Activated CD4-positive, alpha-beta T cell treated with anti-CD3 and anti-CD28 coated beads, Interleukin-2, amount 10 ng/mL, durations not matched to agents 24 days and 14 days (primary cell): ENCODE data around the gene OSBPL1A. TPM values are rescaled to one million over a fixed set of nuclear protein-coding genes. Genes with fewer than 3 reads are reported as not detected.
"Not testable (repeated sequence)": the region's sequence is repeated elsewhere in the genome, so short reads cannot be mapped to it uniquely, and the experiment has no call there.

Experiments used
- DNase-seq: peaks from one replicate; pipeline ENCODE4 v3.0.0; 2022
- H3K27ac Mint-ChIP-seq: one replicate; pipeline ENCODE4 v1.8.0; 2022; ENCODE audit warnings: mild to moderate bottlenecking, mixed read lengths
- H3K27me3 Mint-ChIP-seq: one replicate; pipeline ENCODE4 v1.8.0; 2022; ENCODE audit warnings: mixed read lengths
- H3K36me3 Mint-ChIP-seq: one replicate; pipeline ENCODE4 v1.8.0; 2022; ENCODE audit warnings: low read depth, mild to moderate bottlenecking, mixed read lengths
- H3K4me1 Mint-ChIP-seq: one replicate; pipeline ENCODE4 v1.8.0; 2021; ENCODE audit warnings: mixed read lengths
- H3K4me3 Mint-ChIP-seq: one replicate; pipeline ENCODE4 v1.8.0; 2022; ENCODE audit warnings: mild to moderate bottlenecking, moderate library complexity, mixed read lengths
- H3K9me3 Mint-ChIP-seq: one replicate; pipeline ENCODE4 v1.8.0; 2021; ENCODE audit warnings: mixed read lengths
- intact Hi-C: fragments of 100-400 bp; cut with micrococcal nuclease; formaldehyde crosslinking; loops from one replicate; pipeline ENCODE4 v1.15.1; 2023
- total RNA-seq: library from RNA; stranded (reverse); gene quantifications from 2 replicates; pipeline ENCODE4 v1.2.3, GENCODE V29; 2022

OSBPL1A gene
- total RNA-seq, 1 donor from 2014 or later, result 3.5 TPM

- Mint-ChIP-seq H3K4me3 (no peak overlapping the region), H3K36me3 (no peaks in the 10 kb centered on the region), H3K9me3 (no peaks in the 10 kb centered on the region), H3K27me3 (peaks cover 4% of the 10 kb centered on the region), H3K27ac (no peak overlapping the region), H3K4me1 (no peaks in the 10 kb centered on the region)
- intact Hi-C loops, result no loop called here
- no peak for DNase-seq
Observed at GRCh38 chr18:24386681-24387080, 10.9 kb downstream of the OSBPL1A start.

- no peaks in the 10 kb centered on the region for H3K27me3 Mint-ChIP-seq
- no peak for DNase-seq
- H3K4me3 Mint-ChIP-seq, result no peak overlapping the region
- peaks cover 9% of the 10 kb centered on the region for H3K4me1 Mint-ChIP-seq
- no peaks in the 10 kb centered on the region for H3K9me3 Mint-ChIP-seq
- peak overlapping the region; percentile 23 for H3K27ac Mint-ChIP-seq
- H3K36me3 Mint-ChIP-seq, result no peaks in the 10 kb centered on the region
- intact Hi-C loops, result no loop called here
Observed at GRCh38 chr18:24381126-24381525, 16.5 kb downstream of the OSBPL1A start.

- H3K4me1 Mint-ChIP-seq, result peaks cover 10% of the 10 kb centered on the region
- intact Hi-C loops, result no loop called here
- no peaks in the 10 kb centered on the region for H3K27me3 Mint-ChIP-seq
- no peak for DNase-seq
- no peaks in the 10 kb centered on the region for H3K9me3 Mint-ChIP-seq
- no peak overlapping the region for H3K4me3 Mint-ChIP-seq
- no peaks in the 10 kb centered on the region for H3K36me3 Mint-ChIP-seq
- H3K27ac Mint-ChIP-seq, result no peak overlapping the region
Observed at GRCh38 chr18:24380163-24380747, 17.4 kb downstream of the OSBPL1A start.

GRCh38 chr18:24378598-24378997 is 19.0 kb downstream of the OSBPL1A start:
- intact Hi-C loops, result no loop called here
- Mint-ChIP-seq H3K36me3 (peaks cover 1% of the 10 kb centered on the region), H3K4me3 (no peak overlapping the region), H3K9me3 (no peaks in the 10 kb centered on the region), H3K27me3 (peaks cover 3% of the 10 kb centered on the region), H3K27ac (no peak overlapping the region), H3K4me1 (peaks cover 10% of the 10 kb centered on the region)
- DNase-seq, result no peak

GRCh38 chr18:24376531-24376930 is 21.1 kb downstream of the OSBPL1A start:
- peaks cover 14% of the 10 kb centered on the region for H3K4me1 Mint-ChIP-seq
- H3K4me3 Mint-ChIP-seq, H3K27me3 Mint-ChIP-seq, DNase-seq, H3K27ac Mint-ChIP-seq, intact Hi-C loops, H3K36me3 Mint-ChIP-seq, H3K9me3 Mint-ChIP-seq: not testable (repeated sequence)

- intact Hi-C loops, result no loop called here
Observed at GRCh38 chr18:24373328-24373727, 24.3 kb downstream of the OSBPL1A start.

GRCh38 chr18:24372279-24372872 is 25.2 kb downstream of the OSBPL1A start:
- intact Hi-C loops, result no loop called here
- Mint-ChIP-seq H3K27me3 (peaks cover 3% of the 10 kb centered on the region), H3K27ac (no peak overlapping the region), H3K4me3 (no peak overlapping the region), H3K4me1 (peaks cover 34% of the 10 kb centered on the region), H3K36me3 (peaks cover 9% of the 10 kb centered on the region), H3K9me3 (peaks cover 9% of the 10 kb centered on the region)
- DNase-seq, result no peak

More at GRCh38 chr18:24373328-24373727, 24.3 kb downstream of the OSBPL1A start:
- Mint-ChIP-seq H3K4me3 (no peak overlapping the region), H3K27me3 (peaks cover 3% of the 10 kb centered on the region), H3K36me3 (peaks cover 9% of the 10 kb centered on the region), H3K27ac (no peak overlapping the region), H3K4me1 (peaks cover 33% of the 10 kb centered on the region), H3K9me3 (peaks cover 9% of the 10 kb centered on the region)
- no peak for DNase-seq

- intact Hi-C loops, result no loop called here
- peaks cover 3% of the 10 kb centered on the region for H3K27me3 Mint-ChIP-seq
- peaks cover 9% of the 10 kb centered on the region for H3K9me3 Mint-ChIP-seq
- H3K36me3 Mint-ChIP-seq, result peaks cover 11% of the 10 kb centered on the region
- H3K27ac Mint-ChIP-seq, result peak overlapping the region; percentile 31
- H3K4me3 Mint-ChIP-seq, result no peak overlapping the region
- DNase-seq, result no peak
- peaks cover 37% of the 10 kb centered on the region for H3K4me1 Mint-ChIP-seq
Observed at GRCh38 chr18:24370120-24370519, 27.5 kb downstream of the OSBPL1A start.

- no peak for DNase-seq
- Mint-ChIP-seq H3K36me3 (peaks cover 9% of the 10 kb centered on the region), H3K4me1 (peaks cover 37% of the 10 kb centered on the region), H3K9me3 (peaks cover 9% of the 10 kb centered on the region), H3K27me3 (no peaks in the 10 kb centered on the region), H3K27ac (peak overlapping the region; percentile 75), H3K4me3 (peak overlapping the region; percentile 49)
- intact Hi-C loops, result loop anchor here (1.0 to 2.0 kb wide), 3 partner anchors 28 to 355 kb away; partner anchors contain the start of genes OSBPL1A and TTC39C
Observed at GRCh38 chr18:24369426-24369825, 28.2 kb downstream of the OSBPL1A start.

GRCh38 chr18:24368749-24369148 is 28.9 kb downstream of the OSBPL1A start:
- no peaks in the 10 kb centered on the region for H3K27me3 Mint-ChIP-seq
- peaks cover 9% of the 10 kb centered on the region for H3K36me3 Mint-ChIP-seq
- H3K4me1 Mint-ChIP-seq, result peaks cover 39% of the 10 kb centered on the region
- DNase-seq, result peak; percentile 78
- intact Hi-C loops, result loop anchor here (1.0 to 2.0 kb wide), 4 partner anchors 29 to 354 kb away; partner anchors contain the start of genes OSBPL1A and TTC39C
- peak overlapping the region; percentile 28 for H3K4me3 Mint-ChIP-seq
- H3K9me3 Mint-ChIP-seq, result peaks cover 9% of the 10 kb centered on the region
- peak overlapping the region; percentile 75 for H3K27ac Mint-ChIP-seq

GRCh38 chr18:24366328-24366727 is 31.3 kb downstream of the OSBPL1A start:
- no peaks in the 10 kb centered on the region for H3K27me3 Mint-ChIP-seq
- peaks cover 5% of the 10 kb centered on the region for H3K9me3 Mint-ChIP-seq
- no peak for DNase-seq
- no peak overlapping the region for H3K27ac Mint-ChIP-seq
- H3K4me3 Mint-ChIP-seq, result no peak overlapping the region
- H3K36me3 Mint-ChIP-seq, result peaks cover 4% of the 10 kb centered on the region
- H3K4me1 Mint-ChIP-seq, result peaks cover 33% of the 10 kb centered on the region
- intact Hi-C loops, result no loop called here

- peaks cover 22% of the 10 kb centered on the region for H3K4me1 Mint-ChIP-seq
- H3K27ac Mint-ChIP-seq, result no peak overlapping the region
- DNase-seq, result no peak
- no peaks in the 10 kb centered on the region for H3K27me3 Mint-ChIP-seq
- H3K4me3 Mint-ChIP-seq, result no peak overlapping the region
- intact Hi-C loops, result no loop called here
- no peaks in the 10 kb centered on the region for H3K9me3 Mint-ChIP-seq
- peaks cover 2% of the 10 kb centered on the region for H3K36me3 Mint-ChIP-seq
Observed at GRCh38 chr18:24364177-24364576, 33.4 kb downstream of the OSBPL1A start.

- peaks cover 2% of the 10 kb centered on the region for H3K36me3 Mint-ChIP-seq
- H3K4me3 Mint-ChIP-seq, result no peak overlapping the region
- intact Hi-C loops, result no loop called here
- no peak overlapping the region for H3K27ac Mint-ChIP-seq
- no peak for DNase-seq
- no peaks in the 10 kb centered on the region for H3K27me3 Mint-ChIP-seq
- no peaks in the 10 kb centered on the region for H3K9me3 Mint-ChIP-seq
- peaks cover 13% of the 10 kb centered on the region for H3K4me1 Mint-ChIP-seq
Observed at GRCh38 chr18:24362757-24363156, 34.9 kb downstream of the OSBPL1A start.

- H3K9me3 Mint-ChIP-seq, H3K27me3 Mint-ChIP-seq, H3K4me3 Mint-ChIP-seq, H3K36me3 Mint-ChIP-seq, H3K4me1 Mint-ChIP-seq, H3K27ac Mint-ChIP-seq: not testable (repeated sequence)
- DNase-seq, result peak; percentile 73
- intact Hi-C loops, result loop anchor here (1.0 to 5.0 kb wide), 2 partner anchors 129 to 367 kb away; no protein-coding TSS in a partner anchor
Observed at GRCh38 chr18:24359787-24360530, 37.7 kb downstream of the OSBPL1A start.
